ENCODE measurements around the gene CHID1.

CHID1 gene

DNA sequence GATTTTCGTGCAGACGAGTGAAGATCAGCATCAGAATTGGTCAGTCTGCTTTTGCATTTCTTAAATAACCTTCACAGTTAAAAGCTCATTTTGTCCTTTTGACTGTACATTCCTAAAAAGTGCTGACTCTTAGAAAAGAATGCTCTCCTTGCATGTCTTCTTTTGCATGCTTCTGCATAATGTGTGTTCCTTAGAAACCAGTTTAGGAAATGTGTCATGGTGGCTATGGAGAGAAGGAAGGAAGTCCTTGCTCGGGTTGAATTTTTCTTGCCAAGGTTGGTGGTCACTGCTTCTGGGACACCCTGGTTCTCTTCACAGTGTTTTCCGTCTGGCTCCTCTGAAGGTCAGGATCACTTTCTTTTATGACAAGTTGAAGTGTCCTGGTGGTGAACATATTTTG is 21.8 kb upstream of the CHID1 start:
- no peak for FAIRE-seq

DNA sequence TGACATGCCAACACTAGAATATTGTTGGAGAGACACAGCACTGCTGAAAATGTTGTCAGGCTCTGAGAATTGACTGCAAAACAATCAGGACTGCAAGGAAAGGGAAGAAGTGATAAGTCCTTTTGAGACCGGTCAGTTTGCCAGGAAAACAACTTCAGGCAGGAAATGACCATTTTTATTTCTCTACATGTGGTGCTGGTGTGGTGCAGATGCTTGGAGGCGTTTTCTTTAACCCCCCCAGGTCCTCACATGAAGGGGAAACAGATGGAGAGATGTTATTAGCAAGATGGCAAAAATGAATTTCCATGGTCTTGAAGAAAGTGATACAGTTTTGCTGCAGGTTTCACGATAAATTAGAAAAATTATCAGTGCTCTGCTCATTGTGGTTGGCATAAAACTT is 20.8 kb upstream of the CHID1 start:
- FAIRE-seq, result no peak

DNA sequence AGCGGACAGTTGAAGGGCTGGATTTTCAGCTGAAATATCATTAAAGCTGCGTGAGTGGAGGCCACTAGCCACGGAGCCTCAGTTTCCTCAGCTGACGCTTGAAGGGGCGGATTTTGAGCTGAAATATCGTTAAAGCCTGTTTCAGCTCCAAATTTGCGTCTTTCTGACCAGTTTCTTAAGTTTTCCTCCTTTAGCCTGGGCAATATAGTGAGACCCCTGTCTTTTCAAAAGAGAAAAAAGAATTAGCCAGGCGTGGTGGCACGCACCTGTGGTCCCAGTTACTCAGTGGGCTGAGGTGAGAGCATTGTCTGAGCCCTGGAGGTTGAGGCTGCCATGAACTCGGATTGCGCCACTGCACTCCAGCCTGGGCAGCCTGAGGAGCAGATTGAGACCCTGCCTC is 18.8 kb upstream of the CHID1 start:
- FAIRE-seq, result no peak

GRCh38 chr11:928786-929185 is 18.2 kb upstream of the CHID1 start:
- no peak for FAIRE-seq

GRCh38 chr11:927871-928270 is 17.3 kb upstream of the CHID1 start:
- no peak for FAIRE-seq

- no peak for FAIRE-seq
Measured at GRCh38 chr11:926341-926916, 15.8 kb upstream of the CHID1 start.

- FAIRE-seq, result no peak
Measured at GRCh38 chr11:925496-926301, 15.1 kb upstream of the CHID1 start, which contains the start of gene AP2A2. TSS of gene AP2A2 (plus strand) at chr11:925870. CDS start at chr11:926022, 152 bp downstream.

- FAIRE-seq, result no peak
Measured at GRCh38 chr11:925158-925495, 14.5 kb upstream of the CHID1 start.

DNA sequence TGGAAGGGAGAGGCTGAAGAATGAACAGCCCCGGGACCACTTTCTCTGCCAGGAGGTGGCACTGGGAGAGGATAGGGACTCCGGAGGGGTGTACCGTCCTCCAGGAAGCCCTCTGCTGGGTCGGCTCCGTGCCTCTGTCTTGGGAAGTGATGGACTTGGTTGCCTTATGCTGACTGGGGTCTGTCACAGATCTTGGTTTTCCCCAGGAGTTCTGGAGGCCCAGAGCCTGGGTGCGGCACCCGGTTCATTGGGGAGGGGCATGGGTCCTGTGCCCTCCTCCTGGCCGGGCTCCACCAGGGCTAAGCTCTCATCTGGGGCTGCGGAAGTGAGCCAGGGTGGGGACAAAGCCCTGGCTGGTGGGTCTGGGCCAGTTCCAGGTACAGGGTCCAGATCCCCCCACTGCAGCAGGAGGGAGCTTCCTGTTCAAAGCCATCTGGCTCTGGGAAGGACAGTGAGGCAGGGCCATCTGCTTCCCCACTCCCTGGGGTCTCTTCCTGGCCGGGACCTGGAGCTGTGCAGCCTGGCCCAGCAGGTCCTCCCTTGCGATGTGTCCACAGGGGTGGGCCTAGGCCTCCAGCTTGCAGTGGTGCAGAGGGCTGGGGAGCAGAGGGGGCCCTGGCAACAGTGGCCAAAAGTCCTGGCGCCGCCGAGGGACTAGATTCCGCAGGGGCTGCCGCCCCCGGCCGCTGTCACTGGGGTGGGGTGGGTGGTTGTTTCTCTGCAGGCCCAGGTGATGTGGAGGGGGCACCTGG is 14.0 kb upstream of the CHID1 start:
- FAIRE-seq, result no peak

GRCh38 chr11:923691-924405 is 13.2 kb upstream of the CHID1 start:
- no peak for FAIRE-seq

- FAIRE-seq, result no peak
Measured at GRCh38 chr11:921921-922678, 11.5 kb upstream of the CHID1 start.

GRCh38 chr11:917426-917825 is 6.8 kb upstream of the CHID1 start:
- no peak for FAIRE-seq

DNA sequence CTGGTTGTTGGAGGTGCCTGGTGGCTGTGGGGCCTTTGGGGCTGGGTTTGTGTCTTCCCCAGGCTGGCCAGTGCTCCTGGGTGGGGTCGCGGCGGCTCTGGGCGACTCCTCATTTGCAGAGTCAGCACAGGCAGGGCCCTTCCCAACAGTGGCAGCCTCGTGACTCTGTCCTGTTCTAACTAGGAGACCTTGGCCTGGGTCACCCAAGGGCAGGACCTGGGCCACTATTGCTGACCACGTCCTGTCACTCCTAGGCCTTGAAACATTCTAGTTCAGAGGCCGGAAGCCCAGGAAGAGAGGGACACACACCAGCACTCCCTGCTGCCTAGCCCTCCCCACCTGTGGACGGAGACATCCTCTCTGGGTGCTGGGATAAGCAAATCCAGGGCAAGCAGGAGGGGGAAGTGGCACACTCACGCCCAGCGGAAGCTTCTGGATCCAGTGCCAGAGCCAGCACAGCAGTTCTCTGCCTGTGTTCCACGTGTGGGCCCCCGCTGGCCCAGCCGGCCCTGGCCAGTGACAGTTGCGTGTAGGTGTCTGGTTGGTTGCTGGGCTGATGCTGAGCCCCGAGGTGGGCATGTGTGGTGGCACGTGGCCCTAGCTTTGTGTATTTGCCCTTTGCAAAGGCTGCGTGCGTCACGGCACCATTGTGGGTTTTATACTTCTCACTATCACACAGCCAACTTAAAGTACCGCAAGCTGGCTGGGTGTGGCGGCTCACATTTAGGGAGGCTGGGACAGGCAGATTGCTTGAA is 4.3 kb upstream of the CHID1 start:
- no peak for FAIRE-seq

DNA sequence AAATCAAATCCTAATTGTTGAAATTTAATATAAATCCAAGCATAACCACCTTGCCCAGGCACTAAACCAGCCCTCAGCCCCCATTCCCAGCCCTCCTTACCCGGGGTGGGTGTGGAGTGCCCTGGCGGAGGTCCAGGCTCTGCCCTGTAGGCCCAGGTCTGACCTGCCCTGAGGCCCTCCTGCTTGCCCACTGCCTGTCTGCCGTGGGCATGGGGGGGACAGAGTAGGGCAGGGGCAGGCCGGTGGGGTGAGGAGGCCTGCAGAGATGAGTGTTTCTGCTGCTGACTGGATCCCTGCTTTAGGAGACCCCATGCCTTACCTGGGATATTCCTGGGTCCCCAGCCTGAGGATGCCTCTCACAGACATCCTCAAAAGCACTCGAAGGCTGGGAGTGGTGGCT is 3.6 kb upstream of the CHID1 start:
- FAIRE-seq, result no peak

DNA sequence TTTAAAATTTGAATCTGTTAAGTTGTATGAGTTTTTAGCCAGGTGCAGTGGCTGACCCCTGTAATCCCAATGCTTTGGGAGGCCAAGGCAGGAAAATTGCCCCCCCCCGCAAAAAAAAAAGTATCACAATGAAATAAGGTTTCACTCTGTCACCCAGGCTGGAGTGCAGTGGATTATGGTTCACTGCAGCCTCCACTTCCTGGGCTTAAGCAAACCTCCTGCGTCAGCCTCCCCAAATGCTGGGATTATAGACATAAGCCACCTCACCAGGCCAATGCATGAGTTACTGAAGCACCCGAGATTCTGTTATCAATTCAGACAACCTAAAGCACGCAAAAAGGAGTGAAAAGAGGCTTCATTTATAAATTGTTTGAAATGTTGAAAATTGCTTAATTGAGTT is 2.4 kb upstream of the CHID1 start:
- no peak for FAIRE-seq

GRCh38 chr11:912266-912665 is 1.7 kb upstream of the CHID1 start:
- no peak for FAIRE-seq

DNA sequence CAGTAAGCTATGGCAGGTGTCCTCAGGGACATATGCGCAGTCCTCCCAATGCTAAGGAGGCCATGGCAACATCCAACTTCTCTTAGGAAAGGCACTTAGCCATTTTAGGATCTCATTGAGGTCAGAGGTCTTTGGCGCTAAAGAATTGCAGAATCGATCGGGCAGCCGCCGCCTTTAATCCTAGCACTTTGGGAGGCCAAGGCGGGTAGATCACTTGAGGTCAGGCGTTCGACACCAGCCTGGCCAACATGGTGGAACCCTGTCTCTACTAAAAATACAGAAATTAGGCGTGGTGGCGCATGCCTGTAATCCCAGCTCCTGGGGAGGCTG is 1.2 kb upstream of the CHID1 start:
- FAIRE-seq, result no peak

DNA sequence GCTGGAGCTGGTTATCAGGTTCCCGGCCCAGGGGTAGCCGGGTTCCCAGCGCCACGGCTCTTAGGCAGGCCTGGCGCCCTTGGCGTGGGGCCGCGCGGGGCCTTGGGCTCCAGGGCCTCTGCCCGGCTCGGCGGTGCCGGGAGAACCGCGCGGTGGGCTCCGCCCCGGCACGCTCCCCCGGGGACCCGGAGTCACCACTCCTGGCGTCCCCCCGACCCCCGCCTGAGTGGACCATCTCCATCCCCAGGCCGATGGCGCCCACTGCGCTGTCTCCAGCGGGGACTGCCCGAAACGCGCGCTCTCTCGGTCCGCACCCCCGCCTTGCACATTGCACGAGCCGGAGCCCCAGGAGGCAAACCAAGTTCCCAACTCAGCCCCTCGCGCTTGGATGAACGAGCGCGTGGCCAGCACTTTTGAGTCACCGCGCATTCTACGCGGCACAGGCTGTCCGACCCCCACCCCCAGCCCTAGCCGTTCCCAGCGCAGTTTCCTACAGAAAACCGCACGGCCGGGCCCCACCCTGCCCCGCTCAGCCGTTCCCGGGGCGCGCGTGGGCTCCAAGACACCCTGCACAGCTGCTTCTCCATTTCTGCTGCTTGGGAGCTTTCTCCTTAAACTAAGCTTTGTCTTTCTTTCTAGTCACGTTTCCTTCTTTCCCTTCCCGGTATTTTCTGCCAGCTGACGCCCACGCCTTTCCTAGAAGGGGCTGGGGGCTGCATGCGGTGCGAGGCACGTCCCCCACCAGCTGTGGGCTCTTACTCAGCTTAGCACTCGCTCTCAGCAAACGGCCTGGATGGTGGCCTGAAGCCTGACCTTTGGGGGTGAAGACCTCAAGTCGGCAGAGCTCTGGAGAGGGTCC is 650 bp upstream of the CHID1 start:
- FAIRE-seq, result no peak

- FAIRE-seq, result no peak
Measured at GRCh38 chr11:910044-910588, 494 bp downstream of the CHID1 start.

DNA sequence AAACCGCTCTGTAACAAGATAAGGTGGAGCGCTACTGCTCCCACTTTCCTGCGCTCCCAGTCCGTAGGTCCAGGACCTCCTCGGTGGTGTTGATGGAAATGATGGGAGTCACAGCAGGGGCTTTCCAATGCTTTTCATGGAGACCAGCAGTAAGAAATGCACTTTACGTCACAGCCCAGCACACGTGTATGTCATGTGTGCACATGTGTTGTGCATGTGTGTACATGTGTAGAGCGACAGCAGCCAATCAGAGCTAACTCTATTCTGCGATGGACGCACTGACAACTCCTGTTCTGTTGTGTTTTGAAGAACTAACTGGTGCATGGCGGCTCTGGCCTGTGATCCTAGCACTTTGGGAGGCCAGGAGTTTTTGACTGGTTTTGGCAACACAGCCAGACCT is 1.2 kb downstream of the CHID1 start:
- FAIRE-seq, result no peak

GRCh38 chr11:908273-908672 is 2.3 kb downstream of the CHID1 start:
- FAIRE-seq, result no peak

Data from A204.1 (cell line).